ENCODE measurements around the gene TENT4B. TPM values are rescaled to one million over a fixed set of nuclear protein-coding genes. Genes with fewer than 3 reads are reported as not detected.
"Not testable (repeated sequence)": the region's sequence is repeated elsewhere in the genome, so short reads cannot be mapped to it uniquely, and the experiment has no call there.

TENT4B gene
- total RNA-seq, 4 donors from 2014 or later, result 5.9 to 24.7 (median 12.7) TPM

GRCh38 chr16:50234771-50235556, 81.9 kb downstream of the TENT4B start:
- H3K4me3 ChIP-seq, result no peak overlapping the region
- intact Hi-C loops (cut with DNase I; ENCODE audit: low total_unique reads), result no loop called here
- H3K27me3 ChIP-seq, result no peaks in the 10 kb centered on the region
- DNase-seq, result no peak
- H3K36me3 ChIP-seq, result no peaks in the 10 kb centered on the region
- TF ChIP-seq POLR2A (IDR thresholded peaks at IDR 0.05), result no peak
- H3K4me1 ChIP-seq, result no peaks in the 10 kb centered on the region
- H3K27ac ChIP-seq, result no peak overlapping the region
- no peaks in the 10 kb centered on the region for H3K9me3 ChIP-seq

GRCh38 chr16:50235581-50235980, 82.5 kb downstream of the TENT4B start:
- intact Hi-C loops (cut with DNase I; ENCODE audit: low total_unique reads), result no loop called here
- H3K27me3 ChIP-seq, result no peaks in the 10 kb centered on the region
- no peaks in the 10 kb centered on the region for H3K36me3 ChIP-seq
- no peak overlapping the region for H3K4me3 ChIP-seq
- TF ChIP-seq CTCF (IDR thresholded peaks at IDR 0.05), result no peak
- TF ChIP-seq POLR2A (IDR thresholded peaks at IDR 0.05), result no peak
- no peaks in the 10 kb centered on the region for H3K9me3 ChIP-seq
- H3K4me1 ChIP-seq, result no peaks in the 10 kb centered on the region
- no peak overlapping the region for H3K27ac ChIP-seq
- DNase-seq, result no peak

- Histone ChIP-seq H3K36me3 (no peaks in the 10 kb centered on the region), H3K4me3 (no peak overlapping the region), H3K27ac (no peak overlapping the region), H3K9me3 (no peaks in the 10 kb centered on the region), H3K27me3 (no peaks in the 10 kb centered on the region), H3K4me1 (no peaks in the 10 kb centered on the region)
- intact Hi-C loops (cut with DNase I; ENCODE audit: low total_unique reads), result no loop called here
- no peak for DNase-seq
- TF ChIP-seq CTCF (IDR thresholded peaks at IDR 0.05) (no peak), POLR2A (IDR thresholded peaks at IDR 0.05) (no peak)
These were observed 85.2 kb downstream of the TENT4B start for GRCh38 chr16:50238314-50238713.

GRCh38 chr16:50238868-50239301, 85.8 kb downstream of the TENT4B start:
- Histone ChIP-seq H3K27ac (no peak overlapping the region), H3K27me3 (no peaks in the 10 kb centered on the region), H3K36me3 (no peaks in the 10 kb centered on the region), H3K9me3 (no peaks in the 10 kb centered on the region), H3K4me1 (no peaks in the 10 kb centered on the region), H3K4me3 (no peak overlapping the region)
- no peak for DNase-seq
- intact Hi-C loops (cut with DNase I; ENCODE audit: low total_unique reads), result no loop called here
- TF ChIP-seq POLR2A (IDR thresholded peaks at IDR 0.05), result no peak
- no peak for TF ChIP-seq CTCF (IDR thresholded peaks at IDR 0.05)

- H3K4me3 ChIP-seq, H3K27ac ChIP-seq, H3K4me1 ChIP-seq: not testable (repeated sequence)
These were observed 89.9 kb downstream of the TENT4B start for GRCh38 chr16:50243024-50243423.

GRCh38 chr16:50244140-50244503, 91.0 kb downstream of the TENT4B start:
- no peak for DNase-seq
- TF ChIP-seq CTCF (IDR thresholded peaks at IDR 0.05), result no peak
- H3K4me3 ChIP-seq, result no peak overlapping the region
- H3K36me3 ChIP-seq, result no peaks in the 10 kb centered on the region
- no peaks in the 10 kb centered on the region for H3K9me3 ChIP-seq
- H3K4me1 ChIP-seq, result peaks cover 0 to 5% of the 10 kb centered on the region in 2 donors
- no peaks in the 10 kb centered on the region for H3K27me3 ChIP-seq
- H3K27ac ChIP-seq, result no peak overlapping the region
- intact Hi-C loops (cut with DNase I; ENCODE audit: low total_unique reads), result no loop called here

More at GRCh38 chr16:50243024-50243423, 89.9 kb downstream of the TENT4B start:
- H3K36me3 ChIP-seq; H3K9me3 ChIP-seq; DNase-seq; H3K27me3 ChIP-seq; intact Hi-C loops (cut with DNase I; ENCODE audit: low total_unique reads): not testable (repeated sequence)
